ENCODE data around the gene AIFM3. TPM values are rescaled to one million over a fixed set of nuclear protein-coding genes. Genes with fewer than 3 reads are reported as not detected.

The AIFM3 gene
- total RNA-seq, 2 donors from 2014 or later = 0.78 to 3.0 TPM

DNA sequence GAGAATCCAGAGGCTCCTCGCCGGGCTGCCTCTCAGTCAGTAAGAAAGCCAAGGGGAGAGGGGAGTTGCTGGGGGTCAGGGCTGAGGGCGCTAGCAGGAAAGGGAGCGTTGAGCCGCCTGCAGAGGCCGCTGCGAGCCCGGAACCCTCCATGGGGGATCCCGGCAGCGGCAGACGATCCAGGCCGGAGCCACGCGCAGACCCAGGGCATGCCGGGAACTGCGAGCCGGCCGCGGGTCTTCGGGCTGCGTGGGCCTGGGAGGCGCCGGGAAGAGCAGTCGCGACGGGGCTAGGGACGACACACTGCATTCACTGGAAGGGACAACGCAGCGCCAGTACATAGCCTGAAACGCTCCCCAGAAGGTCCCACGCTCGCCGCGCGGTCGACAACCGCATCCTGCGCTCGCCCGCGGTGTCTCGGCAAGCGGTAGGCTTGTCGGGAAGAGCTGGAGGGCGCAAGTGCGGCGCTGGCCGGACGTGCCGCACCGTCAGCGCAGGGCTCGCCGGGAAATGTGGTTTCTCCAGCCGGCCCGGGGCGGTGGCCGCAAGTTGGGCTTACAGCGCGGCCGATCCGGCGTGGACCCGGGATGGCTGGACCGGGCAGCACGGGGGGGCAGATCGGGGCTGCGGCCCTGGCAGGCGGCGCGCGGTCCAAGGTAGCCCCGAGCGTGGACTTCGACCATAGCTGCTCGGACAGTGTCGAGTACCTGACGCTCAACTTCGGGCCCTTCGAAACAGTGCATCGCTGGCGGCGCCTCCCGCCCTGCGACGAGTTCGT lies 14.9 kb downstream of the AIFM3 start, which contains the start of gene LZTR1:
LZTR1 (plus strand) TSS at position 511 of the 776 bp plus-strand sequence; CDS start at position 586, 75 bp downstream.
- no peaks in the 10 kb centered on the region for H3K9me3 ChIP-seq
- peak; percentile 78 to 90 (median 80) for DNase-seq
- ATAC-seq = peak; percentile 90
- H3K36me3 ChIP-seq (replicated peaks in 1 of 2; ENCODE audit: insufficient read depth in 1 of 2, low read depth in 2 of 2) = no peaks in the 10 kb centered on the region
- peak within 1 kb of the TSS; percentile 34 to 68 for H3K4me3 ChIP-seq
- 0% methylated on average over 20 to 87 of the region's 87 CpGs for WGBS, 2 donors
- peak within 1 kb of the TSS; percentile 70 to 92 (median 88) for H3K27ac ChIP-seq
- H3K27me3 ChIP-seq = no peaks in the 10 kb centered on the region
- peak; percentile 79 to 94 (median 91) for TF ChIP-seq POLR2A (IDR thresholded peaks at IDR 0.05)
- TF ChIP-seq, protein P1, sequence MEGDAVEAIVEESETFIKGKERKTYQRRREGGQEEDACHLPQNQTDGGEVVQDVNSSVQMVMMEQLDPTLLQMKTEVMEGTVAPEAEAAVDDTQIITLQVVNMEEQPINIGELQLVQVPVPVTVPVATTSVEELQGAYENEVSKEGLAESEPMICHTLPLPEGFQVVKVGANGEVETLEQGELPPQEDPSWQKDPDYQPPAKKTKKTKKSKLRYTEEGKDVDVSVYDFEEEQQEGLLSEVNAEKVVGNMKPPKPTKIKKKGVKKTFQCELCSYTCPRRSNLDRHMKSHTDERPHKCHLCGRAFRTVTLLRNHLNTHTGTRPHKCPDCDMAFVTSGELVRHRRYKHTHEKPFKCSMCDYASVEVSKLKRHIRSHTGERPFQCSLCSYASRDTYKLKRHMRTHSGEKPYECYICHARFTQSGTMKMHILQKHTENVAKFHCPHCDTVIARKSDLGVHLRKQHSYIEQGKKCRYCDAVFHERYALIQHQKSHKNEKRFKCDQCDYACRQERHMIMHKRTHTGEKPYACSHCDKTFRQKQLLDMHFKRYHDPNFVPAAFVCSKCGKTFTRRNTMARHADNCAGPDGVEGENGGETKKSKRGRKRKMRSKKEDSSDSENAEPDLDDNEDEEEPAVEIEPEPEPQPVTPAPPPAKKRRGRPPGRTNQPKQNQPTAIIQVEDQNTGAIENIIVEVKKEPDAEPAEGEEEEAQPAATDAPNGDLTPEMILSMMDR (IDR thresholded peaks at IDR 0.05) = peak; percentile 22 to 58 (median 30)
- H3K4me1 ChIP-seq = peaks cover 34% of the 10 kb centered on the region
- intact Hi-C loops (cut with DNase I) = no loop called here

DNA sequence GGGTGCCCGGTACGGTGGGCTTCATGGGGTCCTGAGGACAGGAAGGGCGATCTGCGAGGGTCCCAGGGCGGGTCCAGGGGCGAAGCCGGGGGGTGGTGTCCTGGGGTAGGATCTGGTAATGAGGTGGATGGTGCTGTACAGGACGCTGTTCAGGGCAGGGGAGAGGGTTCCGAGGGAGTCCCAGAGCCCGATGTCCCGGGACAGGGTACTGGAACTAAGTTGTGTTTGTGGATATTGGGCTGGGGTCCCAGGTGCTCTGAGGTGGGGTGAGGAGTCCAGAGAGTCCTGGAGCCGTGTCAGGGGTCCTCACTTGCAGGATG lies 15.5 kb downstream of the AIFM3 start:
- H3K27me3 ChIP-seq = no peaks in the 10 kb centered on the region
- TF ChIP-seq, protein P1 (IDR thresholded peaks at IDR 0.05) = no peak
- no peak for TF ChIP-seq POLR2A (IDR thresholded peaks at IDR 0.05)
- peak overlapping the region in 3 of 4 donors; percentile 86 to 92 (median 91) for H3K27ac ChIP-seq
- intact Hi-C loops (cut with DNase I) = no loop called here
- H3K4me3 ChIP-seq = peak overlapping the region; percentile 34 to 68
- 0 to 1% methylated on average over 9 to 12 of the region's 12 CpGs for WGBS, 2 donors
- no peaks in the 10 kb centered on the region for H3K9me3 ChIP-seq
- ATAC-seq = no peak
- no peak for DNase-seq
- H3K36me3 ChIP-seq (replicated peaks in 1 of 2; ENCODE audit: insufficient read depth in 1 of 2, low read depth in 2 of 2) = peaks cover 0 to 2% of the 10 kb centered on the region in 2 donors
- peaks cover 34% of the 10 kb centered on the region for H3K4me1 ChIP-seq

DNA sequence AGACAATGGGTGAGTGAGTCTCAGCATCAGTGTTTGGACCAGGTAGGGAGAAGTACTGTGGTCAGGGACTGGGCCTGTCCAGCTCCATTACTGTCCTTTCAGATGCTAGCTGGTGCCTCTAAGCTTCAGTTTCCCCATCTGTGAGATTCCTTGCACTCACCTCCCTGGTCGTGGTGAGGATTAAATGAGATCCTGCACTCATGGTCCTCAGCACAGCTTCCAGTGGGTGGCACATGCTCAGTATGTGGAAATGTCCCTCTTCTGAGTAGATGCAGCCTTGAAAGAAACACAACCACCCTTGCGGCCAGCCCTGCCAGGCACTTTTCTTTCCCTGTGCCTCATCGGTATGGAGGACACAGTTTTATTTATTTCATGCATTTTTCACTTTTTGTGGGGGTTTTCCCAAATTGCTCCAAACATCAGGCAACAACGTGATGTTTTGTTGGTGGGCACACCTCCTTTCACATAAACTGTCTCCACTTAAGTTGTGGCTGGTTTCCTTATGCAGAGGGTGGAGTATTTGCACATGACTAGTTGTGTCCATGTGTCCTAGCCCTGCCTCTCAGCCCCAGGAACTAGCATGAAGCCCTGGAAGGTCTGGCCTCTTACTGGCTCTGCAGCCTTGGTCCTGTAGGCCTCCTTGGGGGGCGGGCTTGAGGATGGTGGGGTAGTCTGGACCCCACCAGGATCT lies 16.2 kb downstream of the AIFM3 start:
- WGBS, 2 donors = 63 to 64% methylated on average over 4 to 5 of the region's 5 CpGs
- no peak overlapping the region for H3K27ac ChIP-seq
- intact Hi-C loops (cut with DNase I) = no loop called here
- H3K27me3 ChIP-seq = no peaks in the 10 kb centered on the region
- no peak overlapping the region for H3K4me3 ChIP-seq
- no peaks in the 10 kb centered on the region for H3K9me3 ChIP-seq
- peaks cover 34% of the 10 kb centered on the region for H3K4me1 ChIP-seq
- TF ChIP-seq POLR2A (IDR thresholded peaks at IDR 0.05) = no peak
- DNase-seq = no peak
- peaks cover 0 to 2% of the 10 kb centered on the region in 2 donors for H3K36me3 ChIP-seq (replicated peaks in 1 of 2; ENCODE audit: insufficient read depth in 1 of 2, low read depth in 2 of 2)
- no peak for ATAC-seq

DNA sequence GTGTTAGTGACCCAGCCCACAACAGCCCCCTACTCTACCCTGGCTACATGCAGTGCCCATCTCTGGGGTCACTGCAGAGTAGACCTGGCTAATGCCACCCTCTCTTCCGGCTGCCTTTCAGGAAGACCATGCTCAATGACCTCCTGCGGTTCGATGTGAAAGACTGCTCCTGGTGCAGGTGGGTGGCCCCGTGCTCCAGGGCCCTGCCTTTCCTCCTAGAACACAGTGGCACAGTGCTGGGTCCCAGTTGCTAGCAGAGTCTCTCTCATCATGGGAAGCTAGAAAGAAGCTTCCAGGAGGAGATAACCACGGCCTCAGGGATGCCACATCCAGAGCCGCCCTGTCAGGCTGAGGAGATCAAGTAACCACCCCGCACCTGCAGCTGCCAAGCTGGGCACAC lies 18.7 kb downstream of the AIFM3 start:
- H3K36me3 ChIP-seq (replicated peaks in 1 of 2; ENCODE audit: insufficient read depth in 1 of 2, low read depth in 2 of 2) = peaks cover 0 to 2% of the 10 kb centered on the region in 2 donors
- no peaks in the 10 kb centered on the region for H3K9me3 ChIP-seq
- no peaks in the 10 kb centered on the region for H3K27me3 ChIP-seq
- ATAC-seq (no peak), DNase-seq (no peak)
- H3K27ac ChIP-seq = no peak overlapping the region
- 91 to 93% methylated on average over 4 to 7 of the region's 7 CpGs for WGBS, 2 donors
- TF ChIP-seq, protein P1 (IDR thresholded peaks at IDR 0.05) = no peak
- TF ChIP-seq POLR2A (IDR thresholded peaks at IDR 0.05) = no peak
- intact Hi-C loops (cut with DNase I) = no loop called here
- H3K4me3 ChIP-seq = no peak overlapping the region
- peaks cover 20% of the 10 kb centered on the region for H3K4me1 ChIP-seq

DNA sequence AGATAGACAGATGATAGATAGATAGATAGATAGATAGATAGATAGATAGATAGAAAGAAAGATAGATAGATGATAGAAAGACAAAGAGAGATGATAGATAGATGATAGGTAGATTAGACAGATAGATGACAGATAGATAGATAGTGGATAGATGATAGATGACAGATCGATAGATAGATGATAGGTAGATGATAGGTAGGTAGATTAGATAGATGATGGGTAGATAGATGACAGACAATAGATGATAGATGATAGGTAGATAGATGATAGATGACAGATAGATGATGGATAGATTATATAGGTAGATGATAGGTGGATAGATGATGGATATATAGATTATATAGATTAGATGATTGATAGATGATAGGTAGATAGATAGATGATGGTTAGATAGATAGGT lies 19.3 kb downstream of the AIFM3 start:
- DNase-seq = no peak
- Histone ChIP-seq H3K27ac (no peak overlapping the region), H3K4me3 (no peak overlapping the region), H3K9me3 (no peaks in the 10 kb centered on the region), H3K36me3 (replicated peaks in 1 of 2; ENCODE audit: insufficient read depth in 1 of 2, low read depth in 2 of 2) (peaks cover 0 to 2% of the 10 kb centered on the region in 2 donors), H3K27me3 (no peaks in the 10 kb centered on the region), H3K4me1 (peaks cover 14% of the 10 kb centered on the region)
- ATAC-seq = no peak
- intact Hi-C loops (cut with DNase I) = no loop called here
- 50 to 76% methylated on average over 1 of the region's 1 CpG for WGBS, 2 donors
- TF ChIP-seq, protein P1 (IDR thresholded peaks at IDR 0.05) = no peak
- TF ChIP-seq POLR2A (IDR thresholded peaks at IDR 0.05) = no peak
